ENCODE data around the gene MED13.

MED13 gene

GRCh38 chr17:62090021-62090824 lies 25.1 kb upstream of the MED13 start:
- TF ChIP-seq, protein P1, sequence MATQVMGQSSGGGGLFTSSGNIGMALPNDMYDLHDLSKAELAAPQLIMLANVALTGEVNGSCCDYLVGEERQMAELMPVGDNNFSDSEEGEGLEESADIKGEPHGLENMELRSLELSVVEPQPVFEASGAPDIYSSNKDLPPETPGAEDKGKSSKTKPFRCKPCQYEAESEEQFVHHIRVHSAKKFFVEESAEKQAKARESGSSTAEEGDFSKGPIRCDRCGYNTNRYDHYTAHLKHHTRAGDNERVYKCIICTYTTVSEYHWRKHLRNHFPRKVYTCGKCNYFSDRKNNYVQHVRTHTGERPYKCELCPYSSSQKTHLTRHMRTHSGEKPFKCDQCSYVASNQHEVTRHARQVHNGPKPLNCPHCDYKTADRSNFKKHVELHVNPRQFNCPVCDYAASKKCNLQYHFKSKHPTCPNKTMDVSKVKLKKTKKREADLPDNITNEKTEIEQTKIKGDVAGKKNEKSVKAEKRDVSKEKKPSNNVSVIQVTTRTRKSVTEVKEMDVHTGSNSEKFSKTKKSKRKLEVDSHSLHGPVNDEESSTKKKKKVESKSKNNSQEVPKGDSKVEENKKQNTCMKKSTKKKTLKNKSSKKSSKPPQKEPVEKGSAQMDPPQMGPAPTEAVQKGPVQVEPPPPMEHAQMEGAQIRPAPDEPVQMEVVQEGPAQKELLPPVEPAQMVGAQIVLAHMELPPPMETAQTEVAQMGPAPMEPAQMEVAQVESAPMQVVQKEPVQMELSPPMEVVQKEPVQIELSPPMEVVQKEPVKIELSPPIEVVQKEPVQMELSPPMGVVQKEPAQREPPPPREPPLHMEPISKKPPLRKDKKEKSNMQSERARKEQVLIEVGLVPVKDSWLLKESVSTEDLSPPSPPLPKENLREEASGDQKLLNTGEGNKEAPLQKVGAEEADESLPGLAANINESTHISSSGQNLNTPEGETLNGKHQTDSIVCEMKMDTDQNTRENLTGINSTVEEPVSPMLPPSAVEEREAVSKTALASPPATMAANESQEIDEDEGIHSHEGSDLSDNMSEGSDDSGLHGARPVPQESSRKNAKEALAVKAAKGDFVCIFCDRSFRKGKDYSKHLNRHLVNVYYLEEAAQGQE (IDR thresholded peaks at IDR 0.05; ENCODE audit: insufficient read depth in 1 of 2, low read depth in 2 of 2, low read length in 2 of 2): no peak
- TF ChIP-seq TAF1 (IDR thresholded peaks at IDR 0.05; ENCODE audit: borderline replicate concordance, insufficient read depth, low read length) (no peak), FOXP2 (optimal IDR thresholded peaks at IDR 0.05; ENCODE audit: borderline replicate concordance, extremely low read depth, extremely low read length, insufficient read depth) (no peak), POLR2AphosphoS5 (IDR thresholded peaks at IDR 0.05; ENCODE audit: low read depth, low read length) (no peak), SIN3A (IDR thresholded peaks at IDR 0.05; ENCODE audit: borderline replicate concordance, insufficient read depth, low read length) (no peak)

DNA sequence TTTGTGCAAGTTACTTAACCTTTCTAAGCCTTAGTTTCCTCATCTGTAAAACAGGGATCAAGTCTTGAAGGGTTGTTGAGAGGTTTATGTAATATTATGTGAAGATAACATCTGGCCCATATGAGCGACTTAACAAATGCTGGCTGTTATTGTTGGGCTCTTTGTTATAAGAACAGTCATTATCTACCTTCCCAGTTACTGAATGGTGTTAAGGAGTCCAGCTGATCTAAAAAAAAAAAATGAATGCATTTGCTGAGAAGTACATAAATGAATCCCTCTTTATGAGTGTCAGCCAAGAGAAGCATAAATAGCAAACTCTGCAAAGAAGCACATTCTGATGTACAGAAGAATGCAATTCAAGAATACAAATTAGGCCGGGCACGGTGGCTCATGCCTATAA lies 24.3 kb upstream of the MED13 start:
- TF ChIP-seq TAF1 (IDR thresholded peaks at IDR 0.05; ENCODE audit: borderline replicate concordance, insufficient read depth, low read length) (no peak), FOXP2 (optimal IDR thresholded peaks at IDR 0.05; ENCODE audit: borderline replicate concordance, extremely low read depth, extremely low read length, insufficient read depth) (no peak), POLR2AphosphoS5 (IDR thresholded peaks at IDR 0.05; ENCODE audit: low read depth, low read length) (no peak), SIN3A (IDR thresholded peaks at IDR 0.05; ENCODE audit: borderline replicate concordance, insufficient read depth, low read length) (no peak)
- TF ChIP-seq, protein P1 (IDR thresholded peaks at IDR 0.05; ENCODE audit: insufficient read depth in 1 of 2, low read depth in 2 of 2, low read length in 2 of 2): no peak

GRCh38 chr17:62086737-62087136 lies 21.7 kb upstream of the MED13 start:
- TF ChIP-seq POLR2AphosphoS5 (IDR thresholded peaks at IDR 0.05; ENCODE audit: low read depth, low read length) (no peak), FOXP2 (optimal IDR thresholded peaks at IDR 0.05; ENCODE audit: borderline replicate concordance, extremely low read depth, extremely low read length, insufficient read depth) (no peak)

- TF ChIP-seq, protein P1 (IDR thresholded peaks at IDR 0.05; ENCODE audit: insufficient read depth in 1 of 2, low read depth in 2 of 2, low read length in 2 of 2): no peak
- TF ChIP-seq SIN3A (IDR thresholded peaks at IDR 0.05; ENCODE audit: borderline replicate concordance, insufficient read depth, low read length): no peak
- TF ChIP-seq TAF1 (IDR thresholded peaks at IDR 0.05; ENCODE audit: borderline replicate concordance, insufficient read depth, low read length): no peak
- no peak for TF ChIP-seq POLR2AphosphoS5 (IDR thresholded peaks at IDR 0.05; ENCODE audit: low read depth, low read length)
- no peak for TF ChIP-seq FOXP2 (optimal IDR thresholded peaks at IDR 0.05; ENCODE audit: borderline replicate concordance, extremely low read depth, extremely low read length, insufficient read depth)
Observed at GRCh38 chr17:62085511-62086408, 20.7 kb upstream of the MED13 start.

GRCh38 chr17:62084585-62084984 lies 19.5 kb upstream of the MED13 start:
- TF ChIP-seq FOXP2 (optimal IDR thresholded peaks at IDR 0.05; ENCODE audit: borderline replicate concordance, extremely low read depth, extremely low read length, insufficient read depth) (no peak), POLR2AphosphoS5 (IDR thresholded peaks at IDR 0.05; ENCODE audit: low read depth, low read length) (no peak), SIN3A (IDR thresholded peaks at IDR 0.05; ENCODE audit: borderline replicate concordance, insufficient read depth, low read length) (no peak), TAF1 (IDR thresholded peaks at IDR 0.05; ENCODE audit: borderline replicate concordance, insufficient read depth, low read length) (no peak)
- TF ChIP-seq, protein P1 (IDR thresholded peaks at IDR 0.05; ENCODE audit: insufficient read depth in 1 of 2, low read depth in 2 of 2, low read length in 2 of 2): no peak

Measured in PFSK-1 (cell line).